T-cell (primary cell): ENCODE data around the gene AQP9. TPM values are rescaled to one million over a fixed set of nuclear protein-coding genes. Genes with fewer than 3 reads are reported as not detected.
A peak's percentile ranks its signal among the peaks of the same experiment; 100 is the strongest.

Source experiments
- ATAC-seq, 4 experiments: fragments of 200-7000 bp in 3 of 4; fragments of 150-1000 bp in 1 of 4; cut with Tn5 transposase; replicated peaks in 1 of 4; 1 replicate in 3 of 4; 2 replicates in 1 of 4; pipeline ENCODE4 v1.10.0; 2021; ENCODE audit warnings: moderate library complexity in 3 of 4, mild to moderate bottlenecking in 2 of 4, moderate number of reproducible peaks in 1 of 4
- CTCF ChIA-PET, 2 donors: fragments of 300-600 bp; sonication (Branson Sonifier 250); formaldehyde crosslinking; loops; one replicate each; lab custom pipeline; 2022; ENCODE audit warnings: antibody characterized with exemption in 2 of 2; lab: Charles Lee
- POLR2A ChIA-PET, 2 donors: fragments of 300-600 bp; sonication (Branson Sonifier 250); formaldehyde crosslinking; loops; one replicate each; lab custom pipeline; 2022; ENCODE audit warnings: antibody characterized with exemption in 2 of 2; lab: Charles Lee
- DNase-seq, 35 experiments: peaks; one replicate each; pipeline versions ENCODE4 v3.0.0 to v3.0.0-alpha.2; 2013 to 2023
- H3K27ac ChIP-seq: one replicate; pipeline ENCODE4 v1.5.1; 2013; ENCODE audit warnings: low read length
- H3K27me3 ChIP-seq, 2 experiments: replicated peaks in 1 of 2; 1 replicate in 1 of 2; 2 replicates in 1 of 2; pipeline versions ENCODE4 v1.6.1 to v1.7.0; 2013; ENCODE audit warnings: low read length in 1 of 2, mixed read lengths in 1 of 2; ENCODE audit not compliant: control insufficient read depth in 2 of 2, insufficient read depth in 2 of 2; ENCODE audit errors: extremely low read depth in 1 of 2
- H3K36me3 ChIP-seq, 2 donors: 1 replicate in 1 of 2; 2 replicates in 1 of 2; pipeline versions ENCODE4 v1.6.1 to v1.7.0; 2013; ENCODE audit warnings: low read length in 1 of 2; ENCODE audit not compliant: control insufficient read depth in 2 of 2, insufficient read depth in 1 of 2; ENCODE audit errors: extremely low read depth in 1 of 2
- H3K4me1 ChIP-seq, 2 experiments: 1 replicate in 1 of 2; 2 replicates in 1 of 2; pipeline versions ENCODE4 v1.6.1 to v1.7.0; 2013; ENCODE audit warnings: low read length in 2 of 2, mixed read lengths in 1 of 2; ENCODE audit not compliant: insufficient read depth in 2 of 2, control insufficient read depth in 1 of 2; ENCODE audit errors: extremely low read depth in 1 of 2
- H3K4me3 ChIP-seq, 2 donors: 1 replicate in 1 of 2; 2 replicates in 1 of 2; pipeline versions ENCODE4 v1.5.1 to v1.7.0; 2013; ENCODE audit warnings: mild to moderate bottlenecking in 2 of 2, low read length in 1 of 2, moderate library complexity in 1 of 2; ENCODE audit not compliant: control insufficient read depth in 1 of 2; ENCODE audit errors: extremely low read depth in 1 of 2
- H3K9me3 ChIP-seq: 2 replicates; pipeline ENCODE4 v1.7.0; 2013
- H3K27ac Mint-ChIP-seq, 2 donors: one replicate each; pipeline ENCODE4 v1.8.0; 2020 to 2021; ENCODE audit warnings: mild to moderate bottlenecking in 2 of 2, mixed read lengths in 2 of 2
- H3K27me3 Mint-ChIP-seq, 2 donors: one replicate each; pipeline ENCODE4 v1.8.0; 2021 to 2022; ENCODE audit warnings: mixed read lengths in 2 of 2
- H3K36me3 Mint-ChIP-seq: one replicate; pipeline ENCODE4 v1.8.0; 2021; ENCODE audit warnings: mixed read lengths
- H3K4me1 Mint-ChIP-seq, 3 donors: one replicate each; pipeline ENCODE4 v1.8.0; 2020 to 2022; ENCODE audit warnings: mixed read lengths in 3 of 3, mild to moderate bottlenecking in 1 of 3
- H3K4me3 Mint-ChIP-seq, 3 donors: one replicate each; pipeline ENCODE4 v1.8.0; 2020 to 2022; ENCODE audit warnings: mild to moderate bottlenecking in 3 of 3, mixed read lengths in 3 of 3, moderate library complexity in 3 of 3
- H3K9me3 Mint-ChIP-seq, 3 donors: one replicate each; pipeline ENCODE4 v1.8.0; 2020 to 2022; ENCODE audit warnings: mixed read lengths in 3 of 3
- WGBS: methylation state at CpG from one replicate; pipeline ENCODE4 v1.1.5; 2013; ENCODE audit warnings: missing lambda C conversion rate; ENCODE audit not compliant: insufficient coverage; 5-methylcytosine and 5-hydroxymethylcytosine counted together
- total RNA-seq, 35 experiments: library from RNA in 6 of 35; stranded (reverse) in 6 of 35; fragments of 120-200 nt in 1 of 35; gene quantifications; one replicate each; pipeline versions ENCODE4 v1.2.1 to v1.2.4 and lab custom pipeline; 2013 to 2026

The AQP9 gene
- total RNA-seq, 5 donors from 2014 or later (not counting 1 experiment from before 2014, with no cell fraction given), result 0.09 to 0.23 TPM; not detected in 3

- Mint-ChIP-seq H3K27ac (no peak overlapping the region), H3K36me3 (no peaks in the 10 kb centered on the region), H3K9me3 (no peaks in the 10 kb centered on the region), H3K27me3 (peaks cover 14 to 15% of the 10 kb centered on the region in 2 donors), H3K4me1 (no peaks in the 10 kb centered on the region), H3K4me3 (no peak overlapping the region)
- H3K27ac ChIP-seq, result no peak overlapping the region
- H3K4me3 ChIP-seq, result no peak overlapping the region
- ChIA-PET POLR2A (no interaction called here), CTCF (no interaction called here)
- ATAC-seq (no peak), DNase-seq (no peak)
- no peaks in the 10 kb centered on the region for H3K4me1 ChIP-seq
- H3K36me3 ChIP-seq, result no peaks in the 10 kb centered on the region
- 55% methylated on average over 4 of the region's 6 CpGs for WGBS
- no peaks in the 10 kb centered on the region for H3K9me3 ChIP-seq
- H3K27me3 ChIP-seq, result peaks cover 0 to 3% of the 10 kb centered on the region in 2 experiments
Observed at GRCh38 chr15:58142827-58143461, 4.8 kb downstream of the AQP9 start.

- CTCF ChIA-PET, result no interaction called here
- POLR2A ChIA-PET, result no interaction called here
- Histone ChIP-seq H3K9me3 (no peaks in the 10 kb centered on the region), H3K27me3 (peaks cover 0 to 3% of the 10 kb centered on the region in 2 experiments), H3K4me1 (no peaks in the 10 kb centered on the region), H3K27ac (no peak overlapping the region), H3K36me3 (no peaks in the 10 kb centered on the region), H3K4me3 (no peak overlapping the region)
- no peak for DNase-seq
- Mint-ChIP-seq H3K27me3 (peaks cover 14 to 15% of the 10 kb centered on the region in 2 donors), H3K9me3 (no peaks in the 10 kb centered on the region), H3K36me3 (no peaks in the 10 kb centered on the region), H3K4me1 (no peaks in the 10 kb centered on the region), H3K27ac (no peak overlapping the region), H3K4me3 (no peak overlapping the region)
- no peak for ATAC-seq
Observed at GRCh38 chr15:58145606-58146005, 7.4 kb downstream of the AQP9 start.

GRCh38 chr15:58146211-58146610, 8.0 kb downstream of the AQP9 start:
- no peak for ATAC-seq
- H3K4me1 Mint-ChIP-seq, result no peaks in the 10 kb centered on the region

GRCh38 chr15:58146749-58147148, 8.6 kb downstream of the AQP9 start:
- WGBS, result 87% methylated on average over 3 of the region's 7 CpGs
- Mint-ChIP-seq H3K36me3 (no peaks in the 10 kb centered on the region), H3K9me3 (no peaks in the 10 kb centered on the region), H3K27me3 (peaks cover 14 to 15% of the 10 kb centered on the region in 2 donors), H3K4me3 (no peak overlapping the region), H3K4me1 (no peaks in the 10 kb centered on the region), H3K27ac (no peak overlapping the region)
- ATAC-seq (no peak), DNase-seq (peak in 1 of 35 experiments; percentile 14)
- ChIA-PET POLR2A (no interaction called here), CTCF (no interaction called here)
- Histone ChIP-seq H3K27me3 (peaks cover 0 to 3% of the 10 kb centered on the region in 2 experiments), H3K4me3 (no peak overlapping the region), H3K27ac (no peak overlapping the region), H3K36me3 (no peaks in the 10 kb centered on the region), H3K4me1 (no peaks in the 10 kb centered on the region), H3K9me3 (no peaks in the 10 kb centered on the region)

More at GRCh38 chr15:58146211-58146610, 8.0 kb downstream of the AQP9 start:
- Histone ChIP-seq H3K9me3 (no peaks in the 10 kb centered on the region), H3K4me3 (no peak overlapping the region), H3K4me1 (no peaks in the 10 kb centered on the region), H3K27me3 (peaks cover 0 to 3% of the 10 kb centered on the region in 2 experiments), H3K27ac (no peak overlapping the region), H3K36me3 (no peaks in the 10 kb centered on the region)
- ChIA-PET POLR2A (no interaction called here), CTCF (no interaction called here)
- no peaks in the 10 kb centered on the region for H3K36me3 Mint-ChIP-seq
- H3K9me3 Mint-ChIP-seq, result no peaks in the 10 kb centered on the region
- no CpG with 5 or more reads among the region's 4 CpGs for WGBS
- no peak for DNase-seq
- H3K27me3 Mint-ChIP-seq, result peaks cover 14 to 15% of the 10 kb centered on the region in 2 donors
- no peak overlapping the region for H3K27ac Mint-ChIP-seq
- no peak overlapping the region for H3K4me3 Mint-ChIP-seq

- Mint-ChIP-seq H3K4me1 (no peaks in the 10 kb centered on the region), H3K27ac (no peak overlapping the region), H3K27me3 (peaks cover 10 to 13% of the 10 kb centered on the region in 2 donors), H3K36me3 (no peaks in the 10 kb centered on the region), H3K4me3 (no peak overlapping the region), H3K9me3 (no peaks in the 10 kb centered on the region)
- POLR2A ChIA-PET, result no interaction called here
- Histone ChIP-seq H3K27ac (no peak overlapping the region), H3K36me3 (no peaks in the 10 kb centered on the region), H3K4me3 (no peak overlapping the region), H3K9me3 (no peaks in the 10 kb centered on the region), H3K27me3 (no peaks in the 10 kb centered on the region), H3K4me1 (no peaks in the 10 kb centered on the region)
- ATAC-seq (no peak), DNase-seq (no peak)
- 100% methylated on average over 2 of the region's 5 CpGs for WGBS
- CTCF ChIA-PET, result no interaction called here
Observed at GRCh38 chr15:58147171-58147611, 9.0 kb downstream of the AQP9 start.

GRCh38 chr15:58148120-58148519, 9.9 kb downstream of the AQP9 start:
- ATAC-seq (no peak), DNase-seq (no peak)
- Mint-ChIP-seq H3K27ac (no peak overlapping the region), H3K9me3 (no peaks in the 10 kb centered on the region), H3K4me3 (no peak overlapping the region), H3K27me3 (peaks cover 10 to 13% of the 10 kb centered on the region in 2 donors), H3K4me1 (no peaks in the 10 kb centered on the region), H3K36me3 (no peaks in the 10 kb centered on the region)
- H3K36me3 ChIP-seq, result no peaks in the 10 kb centered on the region
- no peaks in the 10 kb centered on the region for H3K9me3 ChIP-seq
- no peaks in the 10 kb centered on the region for H3K27me3 ChIP-seq
- CTCF ChIA-PET, result no interaction called here
- POLR2A ChIA-PET, result no interaction called here
- H3K4me3 ChIP-seq, result no peak overlapping the region
- H3K27ac ChIP-seq, result no peak overlapping the region
- no peaks in the 10 kb centered on the region for H3K4me1 ChIP-seq
